Hepatocyte (in vitro differentiated cells): ENCODE measurements around the gene C1QL4.

Experiments used
- EZH2 ChIP-seq: fragments of 200-600 bp; sonication (generic); IDR thresholded peaks from 2 replicates; pipeline ENCODE4 v1.6.1; 2016; ENCODE audit warnings: antibody characterized with exemption, mild to moderate bottlenecking, borderline replicate concordance
- EZH2phosphoT487 ChIP-seq: fragments of 200-600 bp; sonication (generic); IDR thresholded peaks from one replicate; pipeline ENCODE4 v1.6.1; 2018; ENCODE audit warnings: antibody characterized with exemption, mild to moderate bottlenecking, low read depth, moderate library complexity; ENCODE audit not compliant: unreplicated experiment, severe bottlenecking

- TF ChIP-seq EZH2 (no peak), EZH2phosphoT487 (no peak)
Measured at GRCh38 chr12:49327368-49327767, 9.6 kb downstream of the C1QL4 start.
